Lower lobe of right lung (tissue), 2 donors: ENCODE results near the gene TMEM170B. TPM values are rescaled to one million over a fixed set of nuclear protein-coding genes. Genes with fewer than 3 reads are reported as not detected.

Source experiments
- ATAC-seq, 2 donors: fragments of 200-7000 bp; cut with Tn5 transposase; one replicate each; pipeline ENCODE4 v1.9.1; 2020 to 2022; ENCODE audit warnings: mild to moderate bottlenecking in 2 of 2, moderate library complexity in 2 of 2
- DNase-seq: peaks from one replicate; pipeline ENCODE4 v3.0.0-alpha.2; 2020
- H3K27ac ChIP-seq: fragments of 200-600 bp; one replicate; pipeline ENCODE4 v1.8.0; 2022
- H3K27me3 ChIP-seq: fragments of 200-600 bp; one replicate; pipeline ENCODE4 v1.8.0; 2022; ENCODE audit warnings: low read depth
- H3K36me3 ChIP-seq: fragments of 200-600 bp; one replicate; pipeline ENCODE4 v1.8.0; 2022; ENCODE audit warnings: mild to moderate bottlenecking
- H3K4me1 ChIP-seq: fragments of 200-600 bp; one replicate; pipeline ENCODE4 v1.8.0; 2022
- H3K4me3 ChIP-seq: fragments of 200-600 bp; one replicate; pipeline ENCODE4 v1.8.0; 2022; ENCODE audit warnings: mild to moderate bottlenecking
- H3K9me3 ChIP-seq: fragments of 200-600 bp; one replicate; pipeline ENCODE4 v1.8.0; 2022
- intact Hi-C: fragments of 100-400 bp; cut with DNase I; formaldehyde crosslinking; loops from one replicate; pipeline ENCODE4 v1.11.0; 2022
- total RNA-seq: library from RNA; stranded (reverse); fragmentation: NEBNext Ultra II Directional; extraction: Animal tissue kit (Norgen Biotek cat#: 25700); gene quantifications from one replicate; pipeline ENCODE4 v1.2.1, GENCODE V29; 2021
- TF ChIP-seq, protein P1 (sequence below): fragments of 200-600 bp; IDR thresholded peaks from one replicate; pipeline ENCODE4 v1.8.0; 2022; ENCODE audit warnings: antibody characterized with exemption, mild to moderate bottlenecking
- donor health status: DM: no; HTN: yes; CAD: no; lungs with severe emphysema.

Gene TMEM170B
- total RNA-seq, 1 donor from 2014 or later = 12.4 TPM

DNA sequence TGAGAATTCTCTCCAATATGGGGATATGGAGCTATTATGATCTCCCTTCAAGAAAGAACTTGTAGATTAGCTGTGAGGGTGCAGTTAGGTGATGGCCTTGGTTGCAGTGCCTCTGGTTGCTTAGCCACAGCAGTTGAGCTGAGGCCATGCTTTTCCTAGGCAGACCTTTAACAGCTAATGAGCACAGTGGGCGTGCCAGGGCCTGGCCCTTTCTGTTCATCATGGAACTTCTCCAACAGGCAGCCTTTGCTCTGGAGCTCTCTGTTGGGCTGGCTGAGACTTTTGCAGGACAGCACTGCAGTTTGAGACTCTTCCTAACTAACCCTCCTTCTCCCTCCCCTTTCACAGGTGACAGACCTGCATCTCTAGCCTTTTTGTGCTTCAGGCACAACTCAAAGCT lies 39.7 kb upstream of the TMEM170B start:
- peaks cover 23% of the 10 kb centered on the region for H3K4me1 ChIP-seq
- TF ChIP-seq, protein P1, sequence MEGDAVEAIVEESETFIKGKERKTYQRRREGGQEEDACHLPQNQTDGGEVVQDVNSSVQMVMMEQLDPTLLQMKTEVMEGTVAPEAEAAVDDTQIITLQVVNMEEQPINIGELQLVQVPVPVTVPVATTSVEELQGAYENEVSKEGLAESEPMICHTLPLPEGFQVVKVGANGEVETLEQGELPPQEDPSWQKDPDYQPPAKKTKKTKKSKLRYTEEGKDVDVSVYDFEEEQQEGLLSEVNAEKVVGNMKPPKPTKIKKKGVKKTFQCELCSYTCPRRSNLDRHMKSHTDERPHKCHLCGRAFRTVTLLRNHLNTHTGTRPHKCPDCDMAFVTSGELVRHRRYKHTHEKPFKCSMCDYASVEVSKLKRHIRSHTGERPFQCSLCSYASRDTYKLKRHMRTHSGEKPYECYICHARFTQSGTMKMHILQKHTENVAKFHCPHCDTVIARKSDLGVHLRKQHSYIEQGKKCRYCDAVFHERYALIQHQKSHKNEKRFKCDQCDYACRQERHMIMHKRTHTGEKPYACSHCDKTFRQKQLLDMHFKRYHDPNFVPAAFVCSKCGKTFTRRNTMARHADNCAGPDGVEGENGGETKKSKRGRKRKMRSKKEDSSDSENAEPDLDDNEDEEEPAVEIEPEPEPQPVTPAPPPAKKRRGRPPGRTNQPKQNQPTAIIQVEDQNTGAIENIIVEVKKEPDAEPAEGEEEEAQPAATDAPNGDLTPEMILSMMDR = no peak
- DNase-seq = no peak
- H3K36me3 ChIP-seq = no peaks in the 10 kb centered on the region
- no peak overlapping the region for H3K27ac ChIP-seq
- no peaks in the 10 kb centered on the region for H3K27me3 ChIP-seq
- H3K9me3 ChIP-seq = no peaks in the 10 kb centered on the region
- intact Hi-C loops = loop anchor here (10.0 kb wide), 1 partner anchor 353 kb away; no protein-coding TSS in a partner anchor
- peak in 1 of 2 donors; percentile 7 for ATAC-seq
- no peak overlapping the region for H3K4me3 ChIP-seq

DNA sequence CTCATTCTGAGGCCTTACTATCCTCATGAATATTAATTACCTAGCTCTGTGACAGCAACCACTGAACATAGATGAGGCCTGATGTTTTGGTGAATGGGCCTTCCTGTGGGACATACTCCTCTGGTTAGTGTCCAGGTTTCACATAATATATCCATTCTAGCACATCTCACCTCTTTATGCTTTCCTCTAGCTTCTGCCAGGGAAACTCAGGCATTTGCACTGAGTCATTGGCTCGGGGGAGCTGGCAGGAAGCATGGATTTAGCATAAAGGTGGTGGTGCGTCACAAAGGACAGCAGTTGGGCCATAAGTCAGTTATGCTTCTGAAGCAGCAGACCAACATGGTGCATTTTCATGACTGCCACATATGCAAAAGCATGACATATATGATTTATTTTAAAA lies 37.5 kb upstream of the TMEM170B start:
- no peak overlapping the region for H3K27ac ChIP-seq
- peaks cover 18% of the 10 kb centered on the region for H3K4me1 ChIP-seq
- H3K27me3 ChIP-seq = no peaks in the 10 kb centered on the region
- intact Hi-C loops = no loop called here
- ATAC-seq (no peak), DNase-seq (no peak)
- no peaks in the 10 kb centered on the region for H3K36me3 ChIP-seq
- no peak overlapping the region for H3K4me3 ChIP-seq
- no peaks in the 10 kb centered on the region for H3K9me3 ChIP-seq
- TF ChIP-seq, protein P1 = no peak

DNA sequence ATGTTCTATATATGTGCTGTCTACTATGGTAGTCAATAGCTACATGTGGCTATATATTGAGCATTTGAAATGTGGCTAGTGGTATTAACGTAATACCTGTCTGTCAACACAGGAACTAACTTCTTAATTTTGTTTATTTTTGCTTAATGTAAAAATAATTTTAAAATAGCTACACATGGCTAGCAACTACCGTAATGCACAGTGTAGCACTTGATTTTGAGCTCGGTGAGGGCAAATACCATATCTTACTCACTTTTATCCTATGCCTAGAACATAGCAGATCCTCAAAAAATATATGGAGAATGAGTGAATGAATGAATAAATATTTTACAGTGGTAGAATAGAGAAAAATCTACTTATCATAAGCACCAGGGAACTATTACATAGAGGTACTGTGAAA lies 28.1 kb upstream of the TMEM170B start:
- DNase-seq (no peak), ATAC-seq (no peak)
- Histone ChIP-seq H3K27ac (no peak overlapping the region), H3K36me3 (no peaks in the 10 kb centered on the region), H3K27me3 (no peaks in the 10 kb centered on the region), H3K4me1 (no peaks in the 10 kb centered on the region), H3K9me3 (no peaks in the 10 kb centered on the region), H3K4me3 (no peak overlapping the region)
- TF ChIP-seq, protein P1 = no peak
- intact Hi-C loops = no loop called here

DNA sequence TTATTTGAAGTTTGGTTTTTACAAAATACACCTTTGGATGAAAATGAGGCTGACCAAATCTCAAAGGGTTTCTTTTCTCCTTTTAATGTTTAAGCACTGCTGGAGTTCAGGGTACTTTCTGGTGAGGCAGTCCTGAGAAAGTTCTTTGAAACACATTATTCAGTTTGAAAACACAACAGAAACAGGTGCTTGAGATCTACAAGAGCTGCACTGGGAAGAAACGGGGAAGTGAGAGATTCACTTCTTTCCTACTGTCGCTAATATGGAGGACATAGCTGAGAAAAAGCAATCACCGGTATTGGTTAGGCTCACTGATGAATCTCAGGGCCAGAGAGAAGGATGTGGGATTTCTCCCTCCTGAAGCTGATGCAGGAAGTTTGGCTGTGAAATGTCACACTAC lies 22.9 kb upstream of the TMEM170B start:
- no peaks in the 10 kb centered on the region for H3K9me3 ChIP-seq
- no peaks in the 10 kb centered on the region for H3K4me1 ChIP-seq
- intact Hi-C loops = no loop called here
- H3K36me3 ChIP-seq = no peaks in the 10 kb centered on the region
- H3K4me3 ChIP-seq = no peak overlapping the region
- no peak overlapping the region for H3K27ac ChIP-seq
- H3K27me3 ChIP-seq = no peaks in the 10 kb centered on the region
- ATAC-seq (no peak), DNase-seq (no peak)
- TF ChIP-seq, protein P1 = no peak

DNA sequence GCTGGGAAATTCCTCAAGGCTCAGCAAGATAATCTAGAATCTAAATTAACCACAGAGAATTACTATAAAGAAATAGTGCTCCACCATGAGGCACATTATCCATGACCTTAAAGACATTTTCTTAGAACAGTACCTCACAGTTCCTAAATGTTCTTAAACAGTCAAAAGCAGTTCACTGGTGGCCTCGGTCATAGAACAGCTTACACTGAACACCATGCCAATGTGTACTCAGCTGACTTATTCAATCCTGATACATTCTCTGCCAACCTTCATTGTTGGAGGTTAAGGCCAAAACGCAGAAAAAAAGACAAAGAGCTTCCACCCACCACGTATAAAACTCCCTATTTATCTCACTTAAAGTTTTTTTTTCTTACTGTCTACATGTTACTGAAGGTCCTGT lies 21.8 kb upstream of the TMEM170B start:
- Histone ChIP-seq H3K36me3 (no peaks in the 10 kb centered on the region), H3K9me3 (no peaks in the 10 kb centered on the region), H3K4me3 (no peak overlapping the region), H3K4me1 (no peaks in the 10 kb centered on the region), H3K27ac (no peak overlapping the region), H3K27me3 (no peaks in the 10 kb centered on the region)
- DNase-seq (no peak), ATAC-seq (no peak)
- intact Hi-C loops = no loop called here
- TF ChIP-seq, protein P1 = no peak
